WERI-Rb-1 (cell line): ENCODE data around the gene CTDSP1.

Experiments used
- DNase-seq: peaks from one replicate; pipeline ENCODE4 v3.0.0-alpha.2; 2020
- H3K27ac ChIP-seq: fragments of 250-450 bp; sonication (Bioruptor Pico); 2 replicates; pipeline ENCODE4 v1.5.1; 2020; ENCODE audit warnings: mild to moderate bottlenecking, moderate library complexity
- H3K27me3 ChIP-seq: fragments of 250-450 bp; sonication (Bioruptor Pico); 2 replicates; pipeline ENCODE4 v1.5.1; 2021; ENCODE audit warnings: mild to moderate bottlenecking, low read depth, moderate library complexity; ENCODE audit not compliant: insufficient read depth, severe bottlenecking
- H3K36me3 ChIP-seq: fragments of 250-450 bp; sonication (Bioruptor Pico); 2 replicates; pipeline ENCODE4 v1.5.1; 2020; ENCODE audit warnings: mild to moderate bottlenecking, moderate library complexity
- H3K4me3 ChIP-seq: 2 replicates; pipeline ENCODE4 v1.5.1; 2011; ENCODE audit warnings: low read depth, mild to moderate bottlenecking, control low read depth, low read length
- H3K9me3 ChIP-seq: fragments of 250-450 bp; sonication (Bioruptor Pico); 2 replicates; pipeline ENCODE4 v1.5.1; 2021; ENCODE audit warnings: mild to moderate bottlenecking, moderate library complexity; ENCODE audit not compliant: severe bottlenecking
- CTCF ChIP-seq: IDR thresholded peaks from 2 replicates; pipeline ENCODE4 v1.5.1; 2011; ENCODE audit warnings: low read depth, mild to moderate bottlenecking, control low read depth, inconsistent platforms, low read length

CTDSP1 gene

GRCh38 chr2:218421027-218421426, 21.4 kb downstream of the CTDSP1 start:
- Histone ChIP-seq H3K27me3 (no peaks in the 10 kb centered on the region), H3K9me3 (no peaks in the 10 kb centered on the region), H3K4me3 (no peak overlapping the region), H3K36me3 (no peaks in the 10 kb centered on the region), H3K27ac (no peak overlapping the region)
- no peak for TF ChIP-seq CTCF
- DNase-seq = no peak

GRCh38 chr2:218422403-218423086, 22.9 kb downstream of the CTDSP1 start:
- DNase-seq = no peak
- Histone ChIP-seq H3K4me3 (no peak overlapping the region), H3K27ac (no peak overlapping the region), H3K27me3 (no peaks in the 10 kb centered on the region), H3K9me3 (no peaks in the 10 kb centered on the region), H3K36me3 (no peaks in the 10 kb centered on the region)
- TF ChIP-seq CTCF = no peak

- no peaks in the 10 kb centered on the region for H3K9me3 ChIP-seq
- no peaks in the 10 kb centered on the region for H3K27me3 ChIP-seq
- H3K27ac ChIP-seq = no peak overlapping the region
- H3K4me3 ChIP-seq = no peak overlapping the region
- no peaks in the 10 kb centered on the region for H3K36me3 ChIP-seq
- no peak for DNase-seq
- no peak for TF ChIP-seq CTCF
Observed at GRCh38 chr2:218423584-218423983, 23.9 kb downstream of the CTDSP1 start.

DNA sequence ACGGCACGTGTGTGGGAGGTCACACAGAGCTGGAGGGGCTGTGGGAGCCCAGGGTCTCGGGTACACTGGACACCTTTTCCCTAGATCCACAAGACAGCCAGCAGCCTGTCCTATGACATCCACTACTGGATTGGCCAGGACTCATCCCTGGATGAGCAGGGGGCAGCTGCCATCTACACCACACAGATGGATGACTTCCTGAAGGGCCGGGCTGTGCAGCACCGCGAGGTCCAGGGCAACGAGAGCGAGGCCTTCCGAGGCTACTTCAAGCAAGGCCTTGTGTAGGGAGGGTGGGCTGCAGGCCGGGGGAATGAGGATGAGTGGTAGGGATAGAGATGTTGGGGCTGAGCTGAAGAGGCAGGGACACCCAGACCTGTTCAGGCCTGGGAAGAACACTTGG, 25.9 kb downstream of the CTDSP1 start:
- no peak overlapping the region for H3K4me3 ChIP-seq
- no peaks in the 10 kb centered on the region for H3K36me3 ChIP-seq
- DNase-seq = no peak
- no peaks in the 10 kb centered on the region for H3K9me3 ChIP-seq
- H3K27ac ChIP-seq = no peak overlapping the region
- no peak for TF ChIP-seq CTCF
- H3K27me3 ChIP-seq = no peaks in the 10 kb centered on the region

DNA sequence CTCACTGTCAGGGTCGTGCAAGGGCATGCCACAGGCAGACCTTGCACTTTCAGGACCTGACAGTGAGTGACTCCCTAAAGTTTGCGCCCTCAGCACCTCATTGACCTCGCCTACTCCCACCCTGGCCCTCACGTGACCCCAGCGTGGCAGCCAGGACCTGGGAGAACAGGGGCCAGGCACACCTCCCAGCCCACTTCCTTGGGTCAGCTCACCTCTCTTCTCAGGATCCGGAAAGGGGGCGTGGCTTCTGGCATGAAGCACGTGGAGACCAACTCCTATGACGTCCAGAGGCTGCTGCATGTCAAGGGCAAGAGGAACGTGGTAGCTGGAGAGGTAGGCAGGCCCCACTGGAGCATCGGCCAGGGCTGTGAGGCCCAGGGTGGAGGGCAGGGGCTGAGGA, 28.1 kb downstream of the CTDSP1 start:
- Histone ChIP-seq H3K27ac (no peak overlapping the region), H3K9me3 (no peaks in the 10 kb centered on the region), H3K4me3 (no peak overlapping the region), H3K36me3 (no peaks in the 10 kb centered on the region), H3K27me3 (no peaks in the 10 kb centered on the region)
- no peak for TF ChIP-seq CTCF
- DNase-seq = no peak
